ENCODE data around the gene TOP2B.

Gene TOP2B

DNA sequence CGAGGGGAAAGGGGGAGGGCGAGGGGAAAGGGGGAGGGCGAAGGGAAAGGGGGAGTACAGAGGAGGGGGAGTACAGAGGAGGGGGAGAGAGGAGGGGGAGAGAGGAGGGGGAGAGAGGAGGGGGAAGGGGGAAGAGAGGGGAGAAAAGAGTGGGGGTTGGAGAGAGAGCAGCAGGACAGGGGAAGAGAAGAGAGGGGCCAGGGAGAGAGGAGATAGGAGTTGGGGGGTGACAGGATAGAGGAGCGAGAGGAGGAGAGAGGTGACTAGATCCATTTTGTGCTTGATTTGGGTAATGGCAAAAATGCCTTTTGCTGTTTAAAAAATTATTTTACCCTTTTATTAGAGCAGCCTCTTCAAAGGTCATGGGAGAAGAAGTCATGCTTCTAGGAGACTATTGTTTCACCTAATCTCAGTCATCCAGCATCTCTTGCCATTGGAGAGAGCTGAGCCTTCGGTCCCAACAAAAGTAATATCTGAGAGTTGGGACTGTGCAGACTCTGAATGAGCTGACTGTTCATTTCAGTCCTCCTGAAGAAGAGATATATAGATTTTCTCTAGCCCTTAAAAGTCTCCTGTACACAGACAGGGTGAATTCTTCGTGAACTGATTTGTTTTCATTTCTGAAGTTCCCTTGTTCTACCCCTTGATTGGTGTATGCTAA is 15.1 kb upstream of the TOP2B start:
- Histone ChIP-seq H2BK12ac (ENCODE audit: low read length in 2 of 2) (no peak overlapping the region), H2BK15ac (ENCODE audit: low read depth, poor library complexity, severe bottlenecking) (no peak overlapping the region), H3K9me3 (ENCODE audit: control insufficient read depth, low read length) (no peaks in the 10 kb centered on the region), H3K4me2 (ENCODE audit: low read length, poor library complexity, severe bottlenecking) (no peak overlapping the region), H3K36me3 (ENCODE audit: control insufficient read depth in 1 of 2, insufficient read depth in 2 of 2, low read depth in 1 of 2, low read length in 2 of 2) (no peaks in the 10 kb centered on the region), H3K18ac (ENCODE audit: low read depth in 1 of 2, low read length in 2 of 2) (no peak overlapping the region), H3K14ac (ENCODE audit: low read length in 2 of 2) (no peak overlapping the region), H3K27me3 (ENCODE audit: control insufficient read depth in 1 of 2, insufficient read depth in 1 of 2, low read length in 2 of 2) (no peaks in the 10 kb centered on the region), H2BK5ac (ENCODE audit: low read depth, low read length, poor library complexity, severe bottlenecking) (no peak overlapping the region), H2BK120ac (ENCODE audit: low read depth, low read length) (no peak overlapping the region), H2AK5ac (ENCODE audit: low read length, severe bottlenecking) (no peak overlapping the region), H2AFZ (ENCODE audit: low read depth, low read length) (no peak overlapping the region), H3K9ac (ENCODE audit: low read length) (no peak overlapping the region), H3K4ac (ENCODE audit: low read depth in 1 of 2, low read length in 2 of 2) (no peak overlapping the region), H3K23ac (ENCODE audit: low read length in 2 of 2) (no peak overlapping the region), H3K4me3 (ENCODE audit: insufficient read depth in 1 of 2, low read depth in 1 of 2, low read length in 2 of 2) (no peak overlapping the region), H3K27ac (ENCODE audit: low read length, poor library complexity, severe bottlenecking) (no peak overlapping the region), H4K91ac (ENCODE audit: low read length) (no peak overlapping the region), H3K4me1 (ENCODE audit: control insufficient read depth, insufficient read depth, low read depth, low read length) (no peaks in the 10 kb centered on the region), H3K79me1 (replicated peaks; ENCODE audit: low read length, poor library complexity, severe bottlenecking) (no peaks in the 10 kb centered on the region), H4K8ac (ENCODE audit: low read length) (no peak overlapping the region)
- WGBS, result 92% methylated on average over 4 of the region's 6 CpGs
- DNase-seq, result no peak

DNA sequence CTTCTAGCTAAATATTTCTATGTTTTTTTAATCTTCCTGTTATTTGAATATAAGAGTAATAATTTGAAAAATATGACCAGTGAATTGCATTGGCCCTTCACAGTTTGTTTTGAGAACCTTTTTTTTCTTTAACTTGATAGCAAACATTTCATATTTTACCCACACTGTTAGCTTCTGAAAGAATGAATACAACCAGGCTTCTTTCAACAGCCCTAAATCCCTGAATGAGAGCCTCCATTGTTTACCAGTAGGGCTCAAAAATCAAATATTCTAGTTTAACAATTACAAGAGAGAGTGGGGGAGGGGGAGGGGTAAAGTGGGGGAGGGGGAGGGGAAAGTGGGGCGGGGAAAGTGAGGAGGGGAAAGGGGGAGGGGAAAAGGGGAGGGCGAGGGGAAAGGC is 14.5 kb upstream of the TOP2B start:
- H3K79me1 ChIP-seq (replicated peaks; ENCODE audit: low read length, poor library complexity, severe bottlenecking), result no peaks in the 10 kb centered on the region
- no peak overlapping the region for H3K27ac ChIP-seq (ENCODE audit: low read length, poor library complexity, severe bottlenecking)
- H3K27me3 ChIP-seq (ENCODE audit: control insufficient read depth in 1 of 2, insufficient read depth in 1 of 2, low read length in 2 of 2), result no peaks in the 10 kb centered on the region
- H3K4me2 ChIP-seq (ENCODE audit: low read length, poor library complexity, severe bottlenecking), result no peak overlapping the region
- H2AK5ac ChIP-seq (ENCODE audit: low read length, severe bottlenecking), result no peak overlapping the region
- H3K14ac ChIP-seq (ENCODE audit: low read length in 2 of 2), result no peak overlapping the region
- no peak overlapping the region for H4K91ac ChIP-seq (ENCODE audit: low read length)
- H3K9ac ChIP-seq (ENCODE audit: low read length), result no peak overlapping the region
- H2BK15ac ChIP-seq (ENCODE audit: low read depth, poor library complexity, severe bottlenecking), result no peak overlapping the region
- no peak overlapping the region for H3K4me3 ChIP-seq (ENCODE audit: insufficient read depth in 1 of 2, low read depth in 1 of 2, low read length in 2 of 2)
- no peaks in the 10 kb centered on the region for H3K36me3 ChIP-seq (ENCODE audit: control insufficient read depth in 1 of 2, insufficient read depth in 2 of 2, low read depth in 1 of 2, low read length in 2 of 2)
- 90% methylated on average over 2 of the region's 2 CpGs for WGBS
- no peaks in the 10 kb centered on the region for H3K9me3 ChIP-seq (ENCODE audit: control insufficient read depth, low read length)
- H2BK12ac ChIP-seq (ENCODE audit: low read length in 2 of 2), result no peak overlapping the region
- no peak for DNase-seq
- H2BK5ac ChIP-seq (ENCODE audit: low read depth, low read length, poor library complexity, severe bottlenecking), result no peak overlapping the region
- no peak overlapping the region for H3K23ac ChIP-seq (ENCODE audit: low read length in 2 of 2)
- no peak overlapping the region for H3K4ac ChIP-seq (ENCODE audit: low read depth in 1 of 2, low read length in 2 of 2)
- no peak overlapping the region for H4K8ac ChIP-seq (ENCODE audit: low read length)
- H2BK120ac ChIP-seq (ENCODE audit: low read depth, low read length), result no peak overlapping the region
- no peaks in the 10 kb centered on the region for H3K4me1 ChIP-seq (ENCODE audit: control insufficient read depth, insufficient read depth, low read depth, low read length)
- no peak overlapping the region for H3K18ac ChIP-seq (ENCODE audit: low read depth in 1 of 2, low read length in 2 of 2)
- no peak overlapping the region for H2AFZ ChIP-seq (ENCODE audit: low read depth, low read length)

DNA sequence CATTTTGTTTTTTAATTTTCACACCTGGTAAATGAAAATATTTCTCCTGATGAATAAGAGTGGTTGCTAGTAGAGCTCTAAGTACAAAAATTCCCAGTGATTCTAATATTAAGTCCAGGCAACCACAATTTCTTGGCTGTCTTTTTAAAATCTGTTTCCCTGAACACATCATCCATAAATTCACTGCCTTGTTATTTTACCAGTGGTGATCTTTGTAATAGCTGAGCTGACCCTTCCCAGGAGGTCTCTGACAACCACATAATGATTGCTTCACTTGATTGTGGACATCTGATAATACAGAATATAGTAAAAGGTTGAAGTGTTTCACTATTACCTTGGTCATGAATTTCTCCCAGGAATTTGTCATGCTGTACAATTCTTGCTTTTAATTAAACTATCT is 13.9 kb upstream of the TOP2B start:
- peaks cover under 1% of the 10 kb centered on the region for H3K9me3 ChIP-seq (ENCODE audit: control insufficient read depth, low read length)
- H4K8ac ChIP-seq (ENCODE audit: low read length), result no peak overlapping the region
- no peak overlapping the region for H2BK15ac ChIP-seq (ENCODE audit: low read depth, poor library complexity, severe bottlenecking)
- H3K23ac ChIP-seq (ENCODE audit: low read length in 2 of 2), result no peak overlapping the region
- H3K4me1 ChIP-seq (ENCODE audit: control insufficient read depth, insufficient read depth, low read depth, low read length), result no peaks in the 10 kb centered on the region
- no peak overlapping the region for H4K91ac ChIP-seq (ENCODE audit: low read length)
- H3K9ac ChIP-seq (ENCODE audit: low read length), result no peak overlapping the region
- H3K14ac ChIP-seq (ENCODE audit: low read length in 2 of 2), result no peak overlapping the region
- H2AFZ ChIP-seq (ENCODE audit: low read depth, low read length), result no peak overlapping the region
- no peak overlapping the region for H3K18ac ChIP-seq (ENCODE audit: low read depth in 1 of 2, low read length in 2 of 2)
- H3K79me1 ChIP-seq (replicated peaks; ENCODE audit: low read length, poor library complexity, severe bottlenecking), result no peaks in the 10 kb centered on the region
- H3K4ac ChIP-seq (ENCODE audit: low read depth in 1 of 2, low read length in 2 of 2), result no peak overlapping the region
- H2BK120ac ChIP-seq (ENCODE audit: low read depth, low read length), result no peak overlapping the region
- no peak overlapping the region for H2BK5ac ChIP-seq (ENCODE audit: low read depth, low read length, poor library complexity, severe bottlenecking)
- no peak overlapping the region for H2AK5ac ChIP-seq (ENCODE audit: low read length, severe bottlenecking)
- H2BK12ac ChIP-seq (ENCODE audit: low read length in 2 of 2), result no peak overlapping the region
- H3K36me3 ChIP-seq (ENCODE audit: control insufficient read depth in 1 of 2, insufficient read depth in 2 of 2, low read depth in 1 of 2, low read length in 2 of 2), result no peaks in the 10 kb centered on the region
- no peak overlapping the region for H3K27ac ChIP-seq (ENCODE audit: low read length, poor library complexity, severe bottlenecking)
- no peak for DNase-seq
- no peak overlapping the region for H3K4me3 ChIP-seq (ENCODE audit: insufficient read depth in 1 of 2, low read depth in 1 of 2, low read length in 2 of 2)
- no peak overlapping the region for H3K4me2 ChIP-seq (ENCODE audit: low read length, poor library complexity, severe bottlenecking)
- H3K27me3 ChIP-seq (ENCODE audit: control insufficient read depth in 1 of 2, insufficient read depth in 1 of 2, low read length in 2 of 2), result no peaks in the 10 kb centered on the region

DNA sequence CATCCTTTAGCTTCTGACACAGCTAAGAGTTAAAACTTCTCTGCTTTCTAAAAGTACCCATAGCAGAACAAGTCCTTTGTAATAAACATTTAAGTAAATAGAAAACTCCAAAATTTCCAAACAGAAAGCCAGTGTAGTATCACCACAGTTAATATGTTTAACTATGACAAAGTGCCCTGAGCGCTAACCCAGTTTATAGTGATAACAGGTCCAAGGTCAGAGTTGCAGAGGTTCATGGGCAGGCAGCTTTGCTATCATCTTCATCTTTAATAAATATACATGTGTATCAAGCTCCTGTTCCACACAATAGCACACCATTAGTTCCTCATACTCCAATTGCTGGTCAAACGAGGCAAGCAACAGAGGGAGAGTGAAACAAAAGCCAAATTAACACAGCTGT is 12.4 kb upstream of the TOP2B start:
- Histone ChIP-seq H4K8ac (ENCODE audit: low read length) (no peak overlapping the region), H2BK5ac (ENCODE audit: low read depth, low read length, poor library complexity, severe bottlenecking) (no peak overlapping the region), H3K9ac (ENCODE audit: low read length) (no peak overlapping the region), H3K23ac (ENCODE audit: low read length in 2 of 2) (no peak overlapping the region), H2BK120ac (ENCODE audit: low read depth, low read length) (no peak overlapping the region), H2BK12ac (ENCODE audit: low read length in 2 of 2) (no peak overlapping the region), H3K14ac (ENCODE audit: low read length in 2 of 2) (no peak overlapping the region), H3K27ac (ENCODE audit: low read length, poor library complexity, severe bottlenecking) (no peak overlapping the region), H3K4me3 (ENCODE audit: insufficient read depth in 1 of 2, low read depth in 1 of 2, low read length in 2 of 2) (no peak overlapping the region), H3K27me3 (ENCODE audit: control insufficient read depth in 1 of 2, insufficient read depth in 1 of 2, low read length in 2 of 2) (no peaks in the 10 kb centered on the region), H2AFZ (ENCODE audit: low read depth, low read length) (no peak overlapping the region), H4K91ac (ENCODE audit: low read length) (no peak overlapping the region), H2BK15ac (ENCODE audit: low read depth, poor library complexity, severe bottlenecking) (no peak overlapping the region), H3K9me3 (ENCODE audit: control insufficient read depth, low read length) (peaks cover 3% of the 10 kb centered on the region), H3K36me3 (ENCODE audit: control insufficient read depth in 1 of 2, insufficient read depth in 2 of 2, low read depth in 1 of 2, low read length in 2 of 2) (no peaks in the 10 kb centered on the region), H3K4me1 (ENCODE audit: control insufficient read depth, insufficient read depth, low read depth, low read length) (no peaks in the 10 kb centered on the region), H3K4me2 (ENCODE audit: low read length, poor library complexity, severe bottlenecking) (no peak overlapping the region), H2AK5ac (ENCODE audit: low read length, severe bottlenecking) (no peak overlapping the region), H3K4ac (ENCODE audit: low read depth in 1 of 2, low read length in 2 of 2) (no peak overlapping the region), H3K79me1 (replicated peaks; ENCODE audit: low read length, poor library complexity, severe bottlenecking) (no peaks in the 10 kb centered on the region), H3K18ac (ENCODE audit: low read depth in 1 of 2, low read length in 2 of 2) (no peak overlapping the region)
- DNase-seq, result no peak
- 78% methylated on average over 2 of the region's 2 CpGs for WGBS
